CD14-positive monocyte (primary cell): Measurements from ENCODE around the gene MVP. TPM values are rescaled to one million over a fixed set of nuclear protein-coding genes. Genes with fewer than 3 reads are reported as not detected.

Experiments
- DNase-seq, 3 donors: peaks; one replicate each; pipeline ENCODE4 v3.0.0-alpha.2; 2011 to 2022
- H2AFZ ChIP-seq: 2 replicates; pipeline ENCODE4 v1.6.0; 2012; ENCODE audit warnings: mild to moderate bottlenecking, low read depth, low read length, inconsistent platforms; ENCODE audit not compliant: insufficient read depth, poor library complexity, severe bottlenecking
- H3K27ac ChIP-seq, 2 donors: 1 replicate in 1 of 2; 2 replicates in 1 of 2; pipeline ENCODE4 v1.5.1; 2012 to 2013; ENCODE audit warnings: low read length in 2 of 2, control low read depth in 1 of 2, inconsistent platforms in 1 of 2, low read depth in 1 of 2, mild to moderate bottlenecking in 1 of 2
- H3K27me3 ChIP-seq, 2 donors: one replicate each; pipeline versions ENCODE4 v1.6.0 to v1.6.1; 2011 to 2013; ENCODE audit warnings: low read length in 2 of 2; ENCODE audit not compliant: control insufficient read depth in 2 of 2, insufficient read depth in 2 of 2
- H3K36me3 ChIP-seq, 2 donors: replicated peaks in 1 of 2; 1 replicate in 1 of 2; 2 replicates in 1 of 2; pipeline versions ENCODE4 v1.5.1 to v1.6.1; 2012 to 2013; ENCODE audit warnings: low read length in 2 of 2, control low read depth in 1 of 2, inconsistent platforms in 1 of 2, mild to moderate bottlenecking in 1 of 2; ENCODE audit not compliant: insufficient read depth in 2 of 2, control insufficient read depth in 1 of 2
- H3K4me1 ChIP-seq, 2 donors: 1 replicate in 1 of 2; 2 replicates in 1 of 2; pipeline versions ENCODE4 v1.5.1 to v1.6.1; 2012 to 2013; ENCODE audit warnings: low read length in 2 of 2, control low read depth in 1 of 2, inconsistent platforms in 1 of 2, mild to moderate bottlenecking in 1 of 2, moderate library complexity in 1 of 2; ENCODE audit not compliant: insufficient read depth in 2 of 2, control insufficient read depth in 1 of 2
- H3K4me2 ChIP-seq: replicated peaks from 2 replicates; pipeline ENCODE3; 2012; ENCODE audit warnings: low read length, moderate library complexity, mild to moderate bottlenecking; ENCODE audit not compliant: poor library complexity, severe bottlenecking; ENCODE audit errors: extremely low read depth
- H3K4me3 ChIP-seq, 3 experiments: fragments of 200-600 bp in 1 of 3; sonication (generic) in 1 of 3; replicated peaks in 1 of 3; 1 replicate in 2 of 3; 2 replicates in 1 of 3; pipeline ENCODE4 v1.5.1; 2011 to 2013; ENCODE audit warnings: low read length in 3 of 3, mild to moderate bottlenecking in 3 of 3, control low read depth in 2 of 3, low read depth in 2 of 3, inconsistent platforms in 1 of 3, moderate library complexity in 1 of 3
- H3K79me2 ChIP-seq: 2 replicates; pipeline ENCODE4 v1.6.0; 2012; ENCODE audit warnings: mild to moderate bottlenecking, control low read depth, inconsistent platforms, low read length, moderate library complexity; ENCODE audit not compliant: insufficient read depth
- H3K9ac ChIP-seq: 2 replicates; pipeline ENCODE4 v1.6.0; 2017; ENCODE audit warnings: low read length, mild to moderate bottlenecking; ENCODE audit not compliant: insufficient read depth, poor library complexity, severe bottlenecking
- H3K9me3 ChIP-seq, 2 donors: replicated peaks in 1 of 2; 1 replicate in 1 of 2; 2 replicates in 1 of 2; pipeline versions ENCODE4 v1.5.1 to v1.6.1; 2012 to 2013; ENCODE audit warnings: low read length in 2 of 2, control low read depth in 1 of 2; ENCODE audit not compliant: control insufficient read depth in 1 of 2, insufficient read depth in 1 of 2
- H4K20me1 ChIP-seq: 2 replicates; pipeline ENCODE4 v1.6.0; 2012; ENCODE audit warnings: mild to moderate bottlenecking, low read length, control low read depth, moderate library complexity; ENCODE audit not compliant: insufficient read depth
- H3K27ac Mint-ChIP-seq, 7 donors: one replicate each; pipeline ENCODE4 v1.8.0; 2020; ENCODE audit warnings: mild to moderate bottlenecking in 7 of 7, mixed read lengths in 7 of 7, moderate library complexity in 6 of 7, inconsistent platforms in 2 of 7
- H3K27me3 Mint-ChIP-seq, 3 donors: one replicate each; pipeline ENCODE4 v1.8.0; 2021 to 2022; ENCODE audit warnings: low read depth in 3 of 3, mild to moderate bottlenecking in 3 of 3, mixed read lengths in 3 of 3, moderate library complexity in 3 of 3, inconsistent platforms in 1 of 3
- H3K36me3 Mint-ChIP-seq, 2 donors: one replicate each; pipeline ENCODE4 v1.8.0; 2020; ENCODE audit warnings: mixed read lengths in 2 of 2, inconsistent platforms in 1 of 2, mild to moderate bottlenecking in 1 of 2
- H3K4me1 Mint-ChIP-seq: one replicate; pipeline ENCODE4 v1.8.0; 2020; ENCODE audit warnings: mild to moderate bottlenecking, mixed read lengths
- H3K4me3 Mint-ChIP-seq, 2 donors: one replicate each; pipeline ENCODE4 v1.8.0; 2020; ENCODE audit warnings: mild to moderate bottlenecking in 2 of 2, mixed read lengths in 2 of 2, moderate library complexity in 1 of 2
- H3K9me3 Mint-ChIP-seq, 7 donors: one replicate each; pipeline ENCODE4 v1.8.0; 2020 to 2022; ENCODE audit warnings: mixed read lengths in 7 of 7, mild to moderate bottlenecking in 6 of 7, moderate library complexity in 6 of 7, inconsistent platforms in 2 of 7
- CTCF ChIP-seq: fragments of 200-600 bp; IDR thresholded peaks from one replicate; pipeline ENCODE4 v1.8.0; 2022; ENCODE audit warnings: antibody characterized with exemption, mild to moderate bottlenecking
- WGBS: methylation state at CpG from one replicate; pipeline ENCODE4 v1.1.5; 2013; ENCODE audit warnings: missing lambda C conversion rate; ENCODE audit not compliant: insufficient coverage; 5-methylcytosine and 5-hydroxymethylcytosine counted together
- intact Hi-C, 2 donors: fragments of 100-400 bp; cut with micrococcal nuclease; formaldehyde crosslinking; loops; one replicate each; pipeline versions ENCODE4 v1.15.0 to v1.15.1; 2023
- polyA plus RNA-seq, 3 donors: library from polyadenylated mRNA; depleted of rRNA in 1 of 3; unstranded in 2 of 3; stranded (reverse) in 1 of 3; fragments of 300-500 nt in 2 of 3; fragments of >200 nt in 1 of 3; fragmentation: Illumina TruSeq in 2 of 3; gene quantifications; 1 replicate in 2 of 3; 2 replicates in 1 of 3; pipeline ENCODE4 v1.2.3, GENCODE V29; 2012 to 2021

Gene MVP
- polyA plus RNA-seq, 3 donors: 146 to 274 (median 185) TPM

GRCh38 chr16:29841631-29842030 lies 21.4 kb downstream of the MVP start:
- 97% methylated on average over 23 of the region's 23 CpGs for WGBS
- no peaks in the 10 kb centered on the region for H3K27me3 ChIP-seq
- H3K9ac ChIP-seq: no peak overlapping the region
- H3K36me3 ChIP-seq: peaks cover 91 to 96% of the 10 kb centered on the region in 2 donors
- DNase-seq: no peak
- no peak for TF ChIP-seq CTCF
- peaks cover 72% of the 10 kb centered on the region for H4K20me1 ChIP-seq
- intact Hi-C loops: no loop called here
- Mint-ChIP-seq H3K27ac (no peak overlapping the region), H3K36me3 (peaks cover 78 to 96% of the 10 kb centered on the region in 2 donors), H3K4me3 (no peak overlapping the region), H3K4me1 (no peaks in the 10 kb centered on the region), H3K9me3 (no peaks in the 10 kb centered on the region), H3K27me3 (peaks cover 0 to 1% (median 0%) of the 10 kb centered on the region in 3 donors)
- H3K4me2 ChIP-seq: no peak overlapping the region
- H3K4me1 ChIP-seq: no peaks in the 10 kb centered on the region
- no peaks in the 10 kb centered on the region for H3K79me2 ChIP-seq
- H3K27ac ChIP-seq: no peak overlapping the region
- no peak overlapping the region for H3K4me3 ChIP-seq
- no peak overlapping the region for H2AFZ ChIP-seq
- H3K9me3 ChIP-seq: no peaks in the 10 kb centered on the region

GRCh38 chr16:29842732-29843346 lies 22.6 kb downstream of the MVP start:
- Mint-ChIP-seq H3K9me3 (no peaks in the 10 kb centered on the region), H3K27me3 (peaks cover 0 to 1% (median 0%) of the 10 kb centered on the region in 3 donors), H3K4me3 (no peak overlapping the region), H3K4me1 (no peaks in the 10 kb centered on the region), H3K27ac (no peak overlapping the region), H3K36me3 (peaks cover 78 to 96% of the 10 kb centered on the region in 2 donors)
- TF ChIP-seq CTCF: no peak
- Histone ChIP-seq H3K9ac (no peak overlapping the region), H3K36me3 (peaks cover 91 to 96% of the 10 kb centered on the region in 2 donors), H3K4me3 (no peak overlapping the region), H2AFZ (no peak overlapping the region), H3K27ac (no peak overlapping the region), H3K27me3 (no peaks in the 10 kb centered on the region), H3K4me2 (no peak overlapping the region), H3K9me3 (no peaks in the 10 kb centered on the region), H3K79me2 (no peaks in the 10 kb centered on the region), H3K4me1 (no peaks in the 10 kb centered on the region), H4K20me1 (peaks cover 70% of the 10 kb centered on the region)
- DNase-seq: no peak
- intact Hi-C loops: no loop called here
- 96% methylated on average over 7 of the region's 9 CpGs for WGBS
